Occipital lobe (tissue), 2 donors: ENCODE measurements around the gene SLC6A13. TPM values are rescaled to one million over a fixed set of nuclear protein-coding genes. Genes with fewer than 3 reads are reported as not detected.

ENCODE experiments used
- DNase-seq: peaks from one replicate; lab custom pipeline; 2025; lab: John Stamatoyannopoulos, UW
- total RNA-seq: library from RNA; depleted of rRNA; stranded (reverse); fragments of >200 nt; gene quantifications from one replicate; pipeline ENCODE4 v1.2.3, GENCODE V29; 2014

SLC6A13 gene
- total RNA-seq, 1 donor from 2014 or later: 10.0 TPM

DNA sequence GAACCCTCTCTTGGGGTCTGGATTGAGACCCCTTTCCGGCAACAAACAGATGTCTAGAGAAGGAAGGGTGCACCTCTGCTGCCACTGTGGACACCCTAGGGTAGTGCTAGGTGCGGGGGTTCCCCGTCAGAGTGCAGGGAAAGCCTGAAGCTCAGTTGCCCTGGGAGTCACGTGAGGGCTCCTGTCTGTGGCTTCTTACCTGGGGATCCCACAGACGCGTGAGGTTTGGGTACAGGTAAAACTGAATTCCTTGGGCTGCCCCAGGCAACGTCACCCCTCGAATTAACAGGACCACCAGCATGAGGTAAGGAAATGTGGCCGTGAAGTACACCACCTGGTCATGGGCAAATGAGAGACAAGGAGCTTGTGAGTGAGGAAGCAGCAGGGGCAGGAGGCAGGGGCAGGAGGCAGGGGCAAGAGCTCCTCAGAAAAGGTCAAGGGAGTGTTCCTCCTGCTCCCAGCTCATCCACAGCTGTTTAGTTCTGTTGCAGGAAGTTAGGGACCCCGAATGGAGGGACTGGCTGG, 27.7 kb downstream of the SLC6A13 start:
- DNase-seq: no peak

DNA sequence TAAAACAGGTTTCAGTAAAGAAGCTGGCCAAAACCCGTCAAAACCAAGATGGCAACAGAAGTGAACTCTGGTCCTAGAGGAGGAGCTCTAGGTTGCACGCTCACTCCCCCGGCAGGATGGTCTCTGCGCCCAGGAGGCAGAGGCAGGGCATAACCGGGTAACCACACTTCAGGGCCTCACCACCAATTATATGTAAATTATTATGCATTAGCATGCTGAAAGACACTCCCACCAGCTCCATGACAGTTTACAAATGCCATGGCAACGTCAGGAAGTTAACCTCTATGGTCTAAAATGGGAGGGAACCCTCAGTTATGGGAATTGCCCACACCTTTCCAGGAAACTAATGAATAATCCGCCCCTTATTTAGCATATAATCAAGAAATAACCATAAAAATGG, 28.6 kb downstream of the SLC6A13 start:
- DNase-seq: no peak

DNA sequence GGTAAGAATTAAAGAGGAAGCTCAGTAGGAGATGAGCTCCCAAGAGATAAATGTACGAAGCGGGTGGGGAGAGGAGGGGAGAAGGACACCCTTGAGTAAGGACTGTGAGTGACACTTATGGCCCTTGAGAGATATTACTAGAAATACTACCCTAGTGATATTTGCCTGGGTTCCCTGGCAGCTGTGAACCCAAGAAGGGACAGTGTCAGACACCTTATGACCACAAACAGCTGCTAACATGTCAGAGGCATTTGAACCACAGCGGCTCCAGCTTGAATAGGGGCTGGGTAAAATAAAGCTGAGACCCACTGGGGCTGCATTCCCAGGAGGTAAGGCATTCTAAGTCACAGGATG, 29.0 kb downstream of the SLC6A13 start:
- no peak for DNase-seq

DNA sequence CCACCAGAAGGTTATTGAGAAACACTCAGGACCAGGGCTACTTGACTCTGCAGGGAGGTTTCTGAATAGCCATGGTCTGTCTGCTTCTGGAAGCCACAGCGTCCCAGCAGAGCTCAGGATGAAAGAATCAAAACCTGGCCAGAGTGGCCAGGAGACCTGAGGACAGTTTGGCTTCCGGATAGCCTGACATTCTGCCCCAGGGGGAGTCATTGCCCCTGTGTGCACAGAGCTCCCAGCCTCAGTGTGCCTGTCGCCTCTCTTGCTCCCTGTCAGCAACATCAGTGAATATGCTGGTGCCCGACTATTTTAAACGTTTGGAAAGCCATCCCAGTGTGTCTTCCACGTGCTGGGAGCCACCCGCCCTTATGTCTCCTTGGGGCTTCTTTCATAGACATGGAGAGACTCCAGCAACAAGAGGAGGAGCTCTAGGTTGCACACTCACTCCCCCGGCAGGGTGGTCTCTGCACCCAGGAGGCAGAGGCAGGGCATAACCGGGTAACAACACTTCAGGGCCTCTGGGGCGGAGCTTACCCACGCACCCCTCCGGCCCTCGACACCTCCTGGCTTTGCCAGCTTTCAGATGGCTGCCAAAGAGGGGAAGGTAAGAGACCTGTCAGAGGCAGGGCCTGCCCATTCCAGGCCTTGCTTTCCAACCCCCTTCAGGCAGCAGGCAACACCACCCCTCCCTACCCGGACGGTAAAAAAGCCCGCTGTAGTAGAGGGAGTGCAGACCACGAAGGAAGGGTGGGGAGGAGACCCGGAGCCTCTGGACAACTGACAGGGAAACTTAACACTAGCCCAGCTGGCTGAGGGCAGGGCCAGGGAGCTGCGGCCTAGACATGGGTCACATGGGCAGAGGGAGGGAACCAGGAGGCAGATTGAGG, 29.7 kb downstream of the SLC6A13 start:
- DNase-seq: no peak

DNA sequence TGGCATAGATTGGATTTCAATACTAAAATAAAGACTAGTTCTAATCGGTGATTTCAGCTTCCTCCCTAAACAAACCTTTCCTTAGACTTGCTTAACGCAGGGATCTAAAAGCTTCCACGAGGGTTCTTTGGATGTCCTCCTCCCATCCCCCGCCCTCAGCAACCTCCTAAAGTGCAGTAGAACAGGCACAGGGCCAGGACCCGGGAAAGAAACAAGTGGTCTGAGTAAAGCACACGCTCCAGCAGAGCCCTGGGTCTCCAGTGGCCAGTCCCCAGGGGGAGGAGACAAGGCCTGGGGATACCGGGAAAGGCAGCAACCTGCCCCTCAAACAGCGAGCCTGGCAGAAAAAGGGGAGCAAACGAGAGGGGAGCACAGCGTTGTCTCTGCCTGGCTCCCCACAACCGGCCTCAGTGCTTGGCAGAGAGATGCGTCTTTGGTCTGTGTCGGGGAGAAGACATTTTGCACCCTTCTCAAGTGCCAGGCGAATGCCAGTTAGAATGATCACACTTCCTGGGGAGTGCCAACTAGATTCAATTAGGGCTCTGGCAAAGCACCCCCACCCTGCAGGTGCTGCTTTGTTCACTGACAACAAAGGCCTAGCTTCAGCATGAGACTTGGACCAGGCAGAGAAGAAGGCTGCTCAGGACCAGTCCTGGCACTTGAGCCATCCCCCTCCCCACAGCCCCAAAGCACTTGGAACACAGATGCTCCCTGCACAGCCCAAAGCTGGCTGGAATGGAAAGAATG, 31.5 kb downstream of the SLC6A13 start:
- peak; percentile 25 for DNase-seq

DNA sequence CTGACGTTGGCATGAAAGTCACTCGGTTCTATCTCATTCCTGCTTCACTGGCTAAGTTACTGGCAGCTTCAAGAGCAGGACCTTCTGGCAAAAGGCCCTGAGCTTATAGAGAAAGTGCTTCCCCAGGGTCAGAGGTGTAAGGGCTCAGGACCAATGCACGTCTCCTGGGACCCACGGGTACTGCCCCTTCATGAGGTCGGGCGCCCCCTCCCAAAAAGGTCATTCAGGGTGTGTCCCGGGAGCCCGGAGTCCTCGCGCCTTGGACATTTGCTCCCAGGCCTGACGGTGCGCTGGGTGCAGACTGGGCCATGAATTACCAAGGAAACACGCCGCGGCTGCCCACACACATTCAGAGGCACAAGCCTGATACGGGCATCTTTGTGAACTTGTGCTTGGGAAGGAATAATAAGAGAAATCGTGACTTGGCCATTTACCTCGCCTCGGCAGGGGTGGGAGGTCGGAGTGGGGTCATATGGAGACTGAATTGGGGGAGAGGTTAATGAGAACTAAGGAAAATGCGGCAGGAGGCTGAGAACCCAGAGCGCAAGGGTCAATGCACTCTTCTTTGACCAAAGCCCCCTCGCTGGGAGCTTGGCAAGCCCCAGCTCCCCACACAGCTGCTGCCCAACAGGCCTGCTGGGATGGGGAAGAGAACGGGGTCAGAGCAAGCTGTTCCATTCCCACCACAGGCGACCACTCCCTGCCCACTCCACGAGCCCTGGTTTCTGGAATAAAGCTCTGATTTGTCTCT, 33.0 kb downstream of the SLC6A13 start:
- DNase-seq: no peak

DNA sequence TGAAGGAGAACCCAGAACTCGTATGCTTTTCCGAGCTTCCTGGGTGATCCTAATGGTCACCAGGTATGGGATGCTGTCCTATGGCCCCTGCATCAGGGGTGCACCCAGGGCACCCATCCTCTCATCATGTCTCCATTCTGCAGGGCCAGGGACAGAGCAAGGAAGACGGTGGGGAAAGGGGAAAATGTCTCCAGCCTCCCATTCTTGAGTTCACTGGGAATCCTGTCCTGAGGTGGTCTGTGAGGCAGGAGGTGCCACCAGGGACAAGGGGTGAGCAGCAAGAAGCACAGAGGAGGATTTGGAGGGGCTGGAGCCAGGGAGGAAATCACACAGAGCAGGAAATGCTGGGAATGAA, 33.8 kb downstream of the SLC6A13 start:
- no peak for DNase-seq

DNA sequence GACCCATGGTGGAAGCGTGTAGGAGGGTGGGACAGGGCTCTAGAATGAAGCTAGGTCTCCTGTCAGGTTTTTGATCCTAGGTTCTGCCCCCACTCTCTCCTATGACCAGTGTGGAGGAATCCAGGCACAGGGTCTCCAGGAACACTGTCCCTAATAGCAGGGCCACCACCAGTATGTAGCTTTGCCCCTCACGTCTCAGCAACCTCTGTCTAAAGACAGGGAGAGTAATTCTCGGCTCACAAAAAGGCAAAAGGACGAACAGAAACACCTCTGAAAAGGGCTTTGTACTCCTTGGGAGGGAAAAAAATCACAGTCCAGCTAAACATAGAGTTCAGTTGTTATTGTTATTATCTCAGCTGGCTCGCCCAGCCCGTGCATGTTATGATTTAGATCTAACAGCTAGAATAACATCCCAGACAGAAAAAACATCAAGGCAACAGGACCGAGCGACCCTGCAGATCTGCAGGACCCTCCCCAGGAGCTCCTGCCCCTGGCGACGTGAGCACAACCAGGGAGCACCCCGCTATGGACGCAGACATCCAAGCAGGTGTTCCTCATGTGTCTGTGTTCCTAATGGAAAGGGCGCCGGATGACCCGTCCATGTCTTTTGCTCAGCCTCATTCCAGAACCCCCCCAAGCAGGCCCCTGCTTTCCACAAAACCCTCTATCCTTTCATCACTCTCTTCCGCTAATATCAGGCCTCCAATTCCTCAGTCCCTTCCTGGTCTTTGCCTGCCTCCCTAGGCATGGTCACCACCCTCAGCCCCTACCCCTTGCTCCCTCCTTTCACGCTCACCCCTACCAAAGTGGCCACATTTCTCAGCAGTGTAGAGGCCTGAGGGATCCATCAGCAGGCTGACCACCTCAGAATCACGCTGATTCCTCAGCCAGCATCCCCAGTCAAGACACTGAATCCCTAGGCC, 34.5 kb downstream of the SLC6A13 start:
- no peak for DNase-seq

DNA sequence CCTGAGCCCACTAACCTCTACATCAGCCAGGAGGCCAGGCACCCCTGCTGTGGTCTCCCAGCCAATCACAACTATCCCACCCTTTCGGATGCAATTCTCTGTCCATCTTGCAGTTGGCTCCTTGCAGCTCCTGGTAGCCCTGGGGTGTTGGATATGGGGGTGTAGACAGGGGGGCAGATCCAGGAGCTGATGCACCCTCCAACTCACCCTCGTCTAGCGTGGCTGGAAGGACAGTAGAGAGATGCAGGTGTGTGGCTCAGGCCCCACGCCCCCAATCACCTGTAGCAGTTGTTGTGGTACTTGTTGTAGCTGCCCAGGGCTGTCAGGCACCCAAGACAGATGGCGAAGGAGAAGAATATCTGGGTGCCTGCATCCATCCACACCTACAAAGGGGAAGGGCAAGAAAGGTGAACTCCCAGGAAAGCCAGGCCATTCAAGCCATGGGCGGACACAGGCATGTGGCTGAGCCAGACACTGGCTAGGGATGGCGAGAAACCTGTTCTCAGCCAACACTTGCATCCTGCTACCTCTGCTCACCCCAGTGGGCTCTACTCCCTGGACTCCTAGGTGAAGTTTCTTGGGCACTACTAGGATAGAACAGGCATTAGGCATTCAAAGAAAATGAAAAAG, 35.2 kb downstream of the SLC6A13 start:
- no peak for DNase-seq

DNA sequence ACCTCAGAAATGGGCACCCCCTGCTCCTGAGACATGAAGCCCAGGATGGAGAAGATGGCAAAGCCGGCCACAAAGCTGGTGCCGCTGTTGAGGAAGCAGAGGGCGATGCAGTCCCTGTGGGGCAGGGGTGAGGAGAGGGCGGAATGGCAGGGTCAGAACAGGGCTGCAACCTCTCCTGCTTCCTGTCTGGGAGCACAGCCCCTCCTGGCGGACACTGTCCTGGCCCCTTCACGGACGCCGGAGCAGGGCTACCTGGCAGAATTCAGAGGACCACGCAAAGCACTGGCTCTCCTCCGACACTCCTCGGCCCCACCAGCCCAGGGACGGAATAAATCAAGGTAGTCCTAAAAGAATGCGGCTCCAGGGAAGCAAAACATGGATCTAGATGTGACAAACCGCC, 36.2 kb downstream of the SLC6A13 start:
- DNase-seq: no peak

DNA sequence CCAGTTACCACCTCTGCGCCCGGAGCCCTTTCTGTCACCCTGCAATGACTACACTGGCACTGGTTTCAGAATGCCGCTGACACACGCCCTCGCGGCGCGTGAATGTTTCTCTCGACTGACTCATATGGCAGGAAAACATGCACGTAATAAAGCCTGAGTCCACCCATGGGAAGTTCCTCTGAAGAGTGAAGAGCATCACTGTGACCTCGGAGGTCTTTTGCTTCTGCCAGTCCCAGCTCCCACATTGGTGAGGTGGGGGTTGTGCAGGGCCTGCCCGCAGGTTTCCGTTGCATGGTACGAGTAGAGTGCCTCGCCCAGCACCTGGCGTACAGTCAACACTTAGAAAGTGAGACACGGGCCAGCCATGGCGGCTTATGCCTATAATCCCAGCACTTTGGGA, 37.6 kb downstream of the SLC6A13 start:
- no peak for DNase-seq

DNA sequence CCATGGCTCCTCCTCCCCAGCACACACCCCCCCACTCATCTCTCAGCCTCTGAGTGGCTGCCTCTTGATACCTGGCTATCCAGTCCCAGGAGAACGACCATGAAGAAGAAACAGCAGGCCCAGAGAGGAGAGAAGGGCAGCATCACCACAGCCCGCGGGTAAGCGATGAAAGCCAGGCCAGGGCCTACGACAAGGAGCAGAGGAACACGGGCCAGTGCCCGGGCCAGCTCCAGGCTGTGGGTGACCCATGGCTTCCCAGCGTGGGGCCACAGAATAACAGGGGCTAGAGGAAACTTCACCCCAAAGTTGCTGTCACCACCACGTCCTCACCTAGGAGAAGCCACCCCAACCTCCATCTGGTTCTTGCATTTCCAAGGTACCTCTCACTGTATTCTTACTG, 38.3 kb downstream of the SLC6A13 start:
- no peak for DNase-seq

DNA sequence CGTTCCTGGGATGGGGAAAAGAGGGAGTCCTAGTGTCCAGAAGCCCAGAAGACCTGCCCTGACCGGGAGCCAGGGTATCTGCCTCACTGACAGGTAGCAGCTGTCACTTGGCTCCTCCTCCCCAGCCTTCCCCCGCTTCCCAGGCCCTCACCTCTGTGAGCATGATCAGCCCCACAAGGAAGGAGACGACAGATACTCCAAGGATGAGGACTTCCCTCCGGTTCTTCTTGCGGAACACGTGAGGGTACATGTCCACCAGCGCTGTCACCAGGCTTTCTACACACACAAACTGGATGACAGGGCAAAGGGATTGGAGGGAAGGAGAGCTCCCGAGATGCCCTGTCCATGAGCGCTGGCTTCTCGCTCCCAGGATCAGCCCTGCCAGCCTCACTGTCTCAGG, 38.8 kb downstream of the SLC6A13 start:
- no peak for DNase-seq

DNA sequence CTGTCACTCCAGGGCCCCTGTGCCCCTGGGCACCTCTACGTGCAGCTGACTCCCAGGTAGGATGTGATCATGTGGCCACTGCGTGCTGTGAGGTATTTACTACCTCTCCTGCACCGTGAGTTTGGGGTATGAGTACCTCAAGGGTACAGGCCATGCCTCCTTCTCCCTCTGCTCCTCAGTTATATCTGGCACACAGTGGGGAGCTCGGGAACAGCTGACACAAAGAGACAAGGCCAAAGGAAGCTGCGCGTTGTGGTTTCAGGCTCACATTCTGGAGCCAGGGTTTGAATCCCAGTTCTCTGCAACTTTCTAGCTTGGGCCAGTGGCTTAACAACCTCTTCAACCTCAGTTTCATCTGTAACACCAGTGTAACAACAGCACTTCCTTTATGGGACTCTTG, 40.9 kb downstream of the SLC6A13 start:
- DNase-seq: no peak

DNA sequence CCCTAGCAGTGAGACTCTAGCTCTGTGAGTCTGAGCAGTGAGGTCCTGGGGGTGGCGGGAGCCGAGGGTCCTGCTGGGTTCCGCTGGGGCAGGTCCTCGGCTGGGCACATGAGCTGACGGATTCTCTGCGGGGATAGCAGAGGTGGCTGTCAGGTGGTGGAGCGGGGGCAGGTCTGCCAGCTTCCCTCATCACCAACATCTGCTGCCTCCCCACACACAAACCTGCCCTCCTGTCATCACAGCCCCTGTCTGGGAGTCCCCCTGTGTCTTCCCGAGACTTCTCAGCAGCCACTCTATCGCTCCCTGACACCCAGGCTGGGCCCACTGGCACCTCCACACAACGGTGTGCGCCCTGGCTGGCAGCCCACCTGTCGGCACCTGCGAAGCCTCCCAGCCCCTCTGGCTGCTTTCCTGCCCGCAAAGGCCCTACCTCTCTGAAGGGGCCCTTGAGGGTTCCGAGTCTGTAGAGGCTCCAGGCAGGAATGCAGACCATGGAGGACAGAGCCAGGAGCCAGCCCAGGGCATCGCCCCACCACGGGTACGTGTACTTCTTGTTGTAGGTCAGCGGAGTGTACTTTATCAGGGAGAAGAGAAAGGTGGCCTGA, 41.6 kb downstream of the SLC6A13 start:
- DNase-seq: no peak

DNA sequence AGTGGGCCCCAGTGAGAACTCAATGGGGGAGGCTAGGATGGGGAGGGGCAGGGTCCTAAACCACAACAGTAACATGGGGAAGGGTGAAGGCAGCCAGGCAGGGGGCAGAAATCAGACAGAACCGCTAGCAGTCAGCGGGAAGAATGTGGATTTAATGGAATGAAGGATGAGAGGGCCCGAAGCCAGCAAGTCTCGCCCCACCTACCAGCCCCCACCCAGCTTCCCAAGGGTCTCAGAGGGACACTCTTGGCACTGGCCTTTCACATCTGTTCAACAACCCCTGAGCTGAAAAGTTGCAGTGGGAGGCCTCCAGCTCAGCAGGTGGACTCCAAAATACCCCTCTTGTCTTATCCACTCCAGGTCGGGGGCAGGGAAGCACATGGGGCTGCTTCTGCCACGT, 42.1 kb downstream of the SLC6A13 start:
- no peak for DNase-seq

DNA sequence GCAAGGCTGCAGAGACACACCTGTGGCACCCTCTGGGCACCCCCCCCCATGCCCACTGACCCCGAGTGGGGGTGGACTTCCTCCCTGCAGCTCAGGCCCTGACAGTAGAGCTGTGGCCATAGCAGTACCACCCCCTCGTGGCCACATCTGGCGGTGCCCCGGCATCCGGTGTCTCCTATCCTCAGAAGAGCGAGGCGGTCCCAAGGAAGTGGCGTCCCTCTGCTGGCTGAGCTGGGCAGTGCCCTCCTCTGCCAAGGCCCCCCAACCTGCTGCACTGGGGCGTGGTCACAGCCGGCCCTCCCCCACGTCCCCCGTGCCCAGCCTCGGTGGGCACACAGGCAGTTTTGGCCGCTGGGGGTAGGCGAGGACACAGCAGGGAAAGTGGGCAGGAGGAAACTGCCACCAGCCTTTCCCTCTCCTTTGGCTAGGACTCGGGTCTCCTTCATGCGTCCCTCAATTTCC, 42.7 kb downstream of the SLC6A13 start:
- DNase-seq: no peak

DNA sequence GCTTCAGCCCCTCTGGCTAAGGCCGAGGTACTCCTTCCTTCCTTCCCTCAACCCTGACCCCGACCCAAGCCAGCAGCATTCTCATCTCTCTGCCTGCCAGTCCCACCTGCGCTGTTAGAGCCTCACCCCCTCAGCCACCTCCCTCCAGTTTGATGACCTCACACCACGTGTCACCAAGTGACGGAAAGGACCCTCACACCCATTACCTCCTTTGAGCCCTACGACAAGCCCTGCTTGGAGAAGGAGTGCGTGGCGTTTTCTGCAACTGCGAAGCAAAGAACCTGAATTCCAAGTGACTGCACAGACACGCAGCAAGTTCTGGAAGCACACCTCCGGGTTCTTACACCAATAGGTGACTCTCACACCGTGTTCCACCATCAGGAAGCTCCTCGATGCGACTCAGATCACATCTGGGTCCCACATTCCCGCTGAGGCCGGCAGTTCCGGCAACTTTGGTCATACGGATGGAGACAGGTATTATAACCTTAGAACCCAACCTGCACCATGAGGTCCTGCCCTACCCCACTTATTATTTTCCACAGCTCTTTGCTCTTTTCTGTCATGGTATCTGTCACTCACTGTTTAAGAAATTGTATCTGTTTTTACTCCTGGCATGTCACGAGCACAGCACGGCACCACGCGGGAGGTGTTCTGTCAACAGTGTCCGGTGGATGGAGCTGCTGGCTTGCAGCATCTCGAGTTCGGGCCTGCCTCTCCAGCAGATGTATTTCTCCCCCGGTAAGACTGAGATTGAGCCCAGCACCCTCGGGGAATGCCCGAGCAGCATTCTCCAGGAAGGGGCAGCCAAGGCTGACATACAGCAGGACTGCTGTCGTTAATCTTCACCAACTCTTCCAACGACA, 43.7 kb downstream of the SLC6A13 start:
- no peak for DNase-seq

DNA sequence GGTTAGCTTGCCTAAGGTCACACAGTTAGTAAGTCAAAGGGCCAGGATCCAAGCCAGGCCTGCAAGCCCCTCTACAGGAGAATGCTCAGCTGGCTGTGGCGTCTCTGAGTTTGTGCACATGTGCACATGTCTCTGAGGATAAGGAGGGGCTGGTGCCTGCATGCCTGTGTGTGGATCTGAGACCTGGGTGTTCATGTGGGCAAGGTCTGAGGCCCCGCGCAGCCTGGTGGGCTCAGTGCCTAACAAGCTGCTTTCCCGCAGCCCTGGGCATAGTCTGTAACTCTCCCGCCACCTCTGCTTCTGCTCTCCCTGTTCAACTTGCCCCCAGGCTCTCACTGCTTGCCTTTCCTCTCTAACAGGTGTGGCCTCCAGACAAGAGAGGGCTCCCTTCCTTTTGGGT, 44.4 kb downstream of the SLC6A13 start:
- no peak for DNase-seq
